Psoas muscle (tissue), 8 donors: ENCODE data around the gene PPP4R4. TPM values are rescaled to one million over a fixed set of nuclear protein-coding genes. Genes with fewer than 3 reads are reported as not detected.

Experiments
- ATAC-seq, 4 donors: fragments of 200-7000 bp; cut with Tn5 transposase; one replicate each; pipeline ENCODE4 v1.9.1; 2020; ENCODE audit warnings: moderate library complexity in 3 of 4, mild to moderate bottlenecking in 2 of 4
- DNase-seq, 2 donors: peaks; one replicate each; pipeline ENCODE4 v3.0.0-alpha.2; 2020
- H3K27ac ChIP-seq: fragments of 200-600 bp; one replicate; pipeline ENCODE4 v1.8.0; 2022
- H3K27me3 ChIP-seq, 3 donors: fragments of 200-600 bp in 1 of 3; one replicate each; pipeline versions ENCODE4 v1.6.1 to v1.8.0; 2013 to 2022; ENCODE audit warnings: low read length in 2 of 3, mild to moderate bottlenecking in 2 of 3, moderate library complexity in 1 of 3; ENCODE audit not compliant: insufficient read depth in 3 of 3
- H3K36me3 ChIP-seq, 2 donors: fragments of 200-600 bp in 1 of 2; one replicate each; pipeline versions ENCODE4 v1.6.1 to v1.8.0; 2013 to 2022; ENCODE audit warnings: low read depth in 1 of 2, mild to moderate bottlenecking in 1 of 2, moderate library complexity in 1 of 2; ENCODE audit not compliant: insufficient read depth in 1 of 2
- H3K4me1 ChIP-seq: fragments of 200-600 bp; one replicate; pipeline ENCODE4 v1.8.0; 2022
- H3K4me3 ChIP-seq: fragments of 200-600 bp; one replicate; pipeline ENCODE4 v1.8.0; 2022; ENCODE audit warnings: mild to moderate bottlenecking
- H3K9me3 ChIP-seq: fragments of 200-600 bp; one replicate; pipeline ENCODE4 v1.8.0; 2022
- CTCF ChIP-seq: fragments of 200-600 bp; IDR thresholded peaks from one replicate; pipeline ENCODE4 v1.8.0; 2022; ENCODE audit warnings: antibody characterized with exemption
- WGBS, 3 donors: extraction: QIAGEN DNeasy Blood & Tissue Kit; methylation state at CpG; one replicate each; pipeline versions ENCODE4 v1.1.6 to v1.1.7; 2013; 5-methylcytosine and 5-hydroxymethylcytosine counted together
- intact Hi-C, 2 donors: fragments of 100-400 bp; cut with DNase I; formaldehyde crosslinking; loops; one replicate each; pipeline versions ENCODE4 v1.11.0 to v1.14.2; 2022
- polyA plus RNA-seq, 3 donors: library from polyadenylated mRNA; stranded (reverse); fragments of 200-250 nt; gene quantifications; one replicate each; pipeline ENCODE4 v1.2.3, GENCODE V29; 2013
- total RNA-seq, 4 donors: library from RNA; stranded (reverse); fragmentation: NEBNext Ultra II Directional in 2 of 4; extraction: Animal tissue kit (Norgen Biotek cat#: 25700) in 2 of 4; gene quantifications; one replicate each; pipeline versions ENCODE4 v1.2.1 to v1.2.4, GENCODE V29; 2021 to 2023
- donor health status: healthy with polysubstance abuse.
- donor health status: DM: no; HTN: no; CAD: no; lungs with moderate emphysema.
- donor health status: Bipolar disorder and iron deficiency.
- donor health status: healthy.
- donor health status: DM: yes; HTN: yes; CAD: no.
- donor health status: DM: no; HTN: no; CAD: no.
- donor health status: DM: no; HTN: no; CAD: no.
- donor health status: DM: yes; HTN: yes; CAD: no.

PPP4R4 gene
- total and polyA plus RNA-seq, 7 donors = 0.01 to 0.73 (median 0.19) TPM; not detected in 1

- Histone ChIP-seq H3K9me3 (no peaks in the 10 kb centered on the region), H3K27ac (no peak overlapping the region), H3K27me3 (peaks cover 0 to 40% (median 3%) of the 10 kb centered on the region in 3 donors), H3K4me3 (no peak overlapping the region), H3K4me1 (peaks cover 17% of the 10 kb centered on the region), H3K36me3 (no peaks in the 10 kb centered on the region)
- WGBS, 3 donors = 37 to 41% (median 37%) methylated on average over 7 of the region's 7 CpGs
- intact Hi-C loops = loop anchor here (2.0 to 5.0 kb wide), 3 partner anchors 38 to 138 kb away; no protein-coding TSS in a partner anchor
- no peak for DNase-seq
- TF ChIP-seq CTCF = no peak
- ATAC-seq = no peak
Measured at GRCh38 chr14:94175747-94176146, 1.6 kb downstream of the PPP4R4 start.

- 77 to 89% (median 86%) methylated on average over 3 of the region's 3 CpGs for WGBS, 3 donors
- no peak for DNase-seq
- peaks cover 6% of the 10 kb centered on the region for H3K4me1 ChIP-seq
- H3K27me3 ChIP-seq = peaks cover 0 to 40% (median 3%) of the 10 kb centered on the region in 3 donors
- no peaks in the 10 kb centered on the region for H3K9me3 ChIP-seq
- TF ChIP-seq CTCF = no peak
- ATAC-seq = no peak
- H3K36me3 ChIP-seq = no peaks in the 10 kb centered on the region
- H3K27ac ChIP-seq = no peak overlapping the region
- H3K4me3 ChIP-seq = no peak overlapping the region
- intact Hi-C loops = loop anchor here (5.0 kb wide), 2 partner anchors 40 to 140 kb away; no protein-coding TSS in a partner anchor
Measured at GRCh38 chr14:94176808-94177207, 2.7 kb downstream of the PPP4R4 start.

GRCh38 chr14:94177806-94178205 lies 3.7 kb downstream of the PPP4R4 start:
- H3K4me3 ChIP-seq = no peak overlapping the region
- peaks cover 0 to 40% (median 3%) of the 10 kb centered on the region in 3 donors for H3K27me3 ChIP-seq
- TF ChIP-seq CTCF = no peak
- DNase-seq = no peak
- ATAC-seq = no peak
- peaks cover 4% of the 10 kb centered on the region for H3K4me1 ChIP-seq
- intact Hi-C loops = loop anchor here (5.0 kb wide), 2 partner anchors 41 to 141 kb away; no protein-coding TSS in a partner anchor
- 77 to 88% (median 77%) methylated on average over 1 of the region's 1 CpG for WGBS, 3 donors
- no peaks in the 10 kb centered on the region for H3K9me3 ChIP-seq
- no peak overlapping the region for H3K27ac ChIP-seq
- H3K36me3 ChIP-seq = no peaks in the 10 kb centered on the region

- Histone ChIP-seq H3K36me3 (no peaks in the 10 kb centered on the region), H3K4me3 (no peak overlapping the region), H3K27ac (no peak overlapping the region), H3K9me3 (no peaks in the 10 kb centered on the region), H3K4me1 (peaks cover 4% of the 10 kb centered on the region), H3K27me3 (peaks cover 0 to 40% (median 3%) of the 10 kb centered on the region in 3 donors)
- ATAC-seq = no peak
- no peak for TF ChIP-seq CTCF
- 90 to 97% (median 93%) methylated on average over 2 of the region's 2 CpGs for WGBS, 3 donors
- DNase-seq = no peak
- intact Hi-C loops = loop anchor here (5.0 kb wide), 2 partner anchors 42 to 142 kb away; no protein-coding TSS in a partner anchor
Measured at GRCh38 chr14:94179244-94179643, 5.1 kb downstream of the PPP4R4 start.
